ENCODE results near the gene SPON2. TPM values are rescaled to one million over a fixed set of nuclear protein-coding genes. Genes with fewer than 3 reads are reported as not detected.

Gene SPON2
- total RNA-seq, 1 donor from 2014 or later = 2.1 TPM

GRCh38 chr4:1164444-1164843 is 7.9 kb downstream of the SPON2 start:
- H3K27me3 ChIP-seq = peaks cover 78% of the 10 kb centered on the region
- H3K4me3 ChIP-seq = no peak overlapping the region
- H3K4me1 Mint-ChIP-seq = peaks cover 9% of the 10 kb centered on the region
- H3K27ac Mint-ChIP-seq = no peak overlapping the region
- no peaks in the 10 kb centered on the region for H3K79me2 ChIP-seq (ENCODE audit: low read depth)
- TF ChIP-seq EZH2phosphoT487 (IDR thresholded peaks at IDR 0.05) (no peak), EZH2 (IDR thresholded peaks at IDR 0.05) (no peak), CTCF (IDR thresholded peaks at IDR 0.05) (no peak)
- H4K20me1 ChIP-seq (ENCODE audit: low read depth) = peaks cover 3% of the 10 kb centered on the region
- no peaks in the 10 kb centered on the region for H3K36me3 ChIP-seq
- H3K27me3 Mint-ChIP-seq (ENCODE audit: insufficient read depth, low read depth) = peaks cover 7% of the 10 kb centered on the region
- H3K4me2 ChIP-seq = no peak overlapping the region
- DNase-seq (ENCODE audit: low spot score) = no peak
- no peaks in the 10 kb centered on the region for H3K9me3 ChIP-seq (ENCODE audit: low read depth)
- H3K4me1 ChIP-seq = peaks cover 4% of the 10 kb centered on the region
- H3K27ac ChIP-seq = no peak overlapping the region
- peaks cover 3% of the 10 kb centered on the region for H3F3A ChIP-seq (ENCODE audit: low read depth)
- H3K9me3 Mint-ChIP-seq = peaks cover 4% of the 10 kb centered on the region
- H2AFZ ChIP-seq (replicated peaks) = no peak overlapping the region
- no peaks in the 10 kb centered on the region for H3K36me3 Mint-ChIP-seq
- no peak overlapping the region for H3K9ac ChIP-seq
- H3K4me3 Mint-ChIP-seq = no peak overlapping the region

- H3K27me3 Mint-ChIP-seq (ENCODE audit: insufficient read depth, low read depth) = peaks cover 4% of the 10 kb centered on the region
- H3K4me3 Mint-ChIP-seq = no peak overlapping the region
- no peak overlapping the region for H3K27ac ChIP-seq
Measured at GRCh38 chr4:1164040-1164439, 8.3 kb downstream of the SPON2 start.

GRCh38 chr4:1160351-1160750 is 12.0 kb downstream of the SPON2 start:
- Mint-ChIP-seq H3K4me1 (no peaks in the 10 kb centered on the region), H3K27ac (no peak overlapping the region), H3K36me3 (no peaks in the 10 kb centered on the region), H3K27me3 (ENCODE audit: insufficient read depth, low read depth) (peaks cover 5% of the 10 kb centered on the region), H3K4me3 (no peak overlapping the region), H3K9me3 (peaks cover 14% of the 10 kb centered on the region)
- no peak overlapping the region for H2AFZ ChIP-seq (replicated peaks)
- H3K9ac ChIP-seq = no peak overlapping the region
- H3K4me1 ChIP-seq = no peaks in the 10 kb centered on the region
- no peaks in the 10 kb centered on the region for H3K9me3 ChIP-seq (ENCODE audit: low read depth)
- no peak overlapping the region for H3K27ac ChIP-seq
- H3F3A ChIP-seq (ENCODE audit: low read depth) = no peaks in the 10 kb centered on the region
- H3K36me3 ChIP-seq = no peaks in the 10 kb centered on the region
- no peak for TF ChIP-seq CTCF (IDR thresholded peaks at IDR 0.05)
- no peaks in the 10 kb centered on the region for H4K20me1 ChIP-seq (ENCODE audit: low read depth)
- H3K4me2 ChIP-seq = no peak overlapping the region
- H3K4me3 ChIP-seq = no peak overlapping the region
- peaks cover 77% of the 10 kb centered on the region for H3K27me3 ChIP-seq
- no peaks in the 10 kb centered on the region for H3K79me2 ChIP-seq (ENCODE audit: low read depth)
- no peak for DNase-seq (ENCODE audit: low spot score)

More at GRCh38 chr4:1164040-1164439, 8.3 kb downstream of the SPON2 start:
- H3K36me3 Mint-ChIP-seq = no peaks in the 10 kb centered on the region
- no peaks in the 10 kb centered on the region for H3K36me3 ChIP-seq
- TF ChIP-seq EZH2 (IDR thresholded peaks at IDR 0.05) = no peak
- H3K9ac ChIP-seq = no peak overlapping the region
- H3K27me3 ChIP-seq = peaks cover 77% of the 10 kb centered on the region
- H3K4me3 ChIP-seq = no peak overlapping the region
- peaks cover 3% of the 10 kb centered on the region for H4K20me1 ChIP-seq (ENCODE audit: low read depth)
- no peak for DNase-seq (ENCODE audit: low spot score)
- peaks cover 9% of the 10 kb centered on the region for H3K4me1 Mint-ChIP-seq
- H2AFZ ChIP-seq (replicated peaks) = no peak overlapping the region
- H3K27ac Mint-ChIP-seq = no peak overlapping the region
- H3K4me2 ChIP-seq = no peak overlapping the region
- peaks cover 4% of the 10 kb centered on the region for H3K9me3 Mint-ChIP-seq
- no peaks in the 10 kb centered on the region for H3K79me2 ChIP-seq (ENCODE audit: low read depth)
- H3K4me1 ChIP-seq = peaks cover 4% of the 10 kb centered on the region
- peaks cover 3% of the 10 kb centered on the region for H3F3A ChIP-seq (ENCODE audit: low read depth)
- H3K9me3 ChIP-seq (ENCODE audit: low read depth) = no peaks in the 10 kb centered on the region

GRCh38 chr4:1156069-1156468 is 16.3 kb downstream of the SPON2 start:
- H3K4me3 Mint-ChIP-seq = no peak overlapping the region
- H3K4me2 ChIP-seq = no peak overlapping the region
- H3K27me3 ChIP-seq = peaks cover 84% of the 10 kb centered on the region
- H3K36me3 ChIP-seq = no peaks in the 10 kb centered on the region
- H3K4me3 ChIP-seq = no peak overlapping the region
- no peak overlapping the region for H3K27ac ChIP-seq
- H3K9me3 Mint-ChIP-seq = peaks cover 10% of the 10 kb centered on the region
- H3K36me3 Mint-ChIP-seq = no peaks in the 10 kb centered on the region
- H3F3A ChIP-seq (ENCODE audit: low read depth) = no peaks in the 10 kb centered on the region
- DNase-seq (ENCODE audit: low spot score) = no peak
- TF ChIP-seq CTCF (IDR thresholded peaks at IDR 0.05) = no peak
- TF ChIP-seq EZH2phosphoT487 (IDR thresholded peaks at IDR 0.05) = no peak
- TF ChIP-seq EZH2 (IDR thresholded peaks at IDR 0.05) = no peak
- H3K4me1 Mint-ChIP-seq = no peaks in the 10 kb centered on the region
- no peaks in the 10 kb centered on the region for H3K4me1 ChIP-seq
- no peaks in the 10 kb centered on the region for H3K9me3 ChIP-seq (ENCODE audit: low read depth)
- peaks cover 10% of the 10 kb centered on the region for H3K27me3 Mint-ChIP-seq (ENCODE audit: insufficient read depth, low read depth)
- H4K20me1 ChIP-seq (ENCODE audit: low read depth) = no peaks in the 10 kb centered on the region
- no peak overlapping the region for H3K9ac ChIP-seq
- no peak overlapping the region for H2AFZ ChIP-seq (replicated peaks)
- H3K79me2 ChIP-seq (ENCODE audit: low read depth) = no peaks in the 10 kb centered on the region
- H3K27ac Mint-ChIP-seq = no peak overlapping the region

Data from neural progenitor cell (in vitro differentiated cells).